Gastrocnemius medialis (tissue), 4 donors: ENCODE results near the gene ZNF500.

Experiments used
- POLR2A ChIP-seq, 2 donors: fragments of 450-650 bp; IDR thresholded peaks; one replicate each; pipeline ENCODE4 v1.6.1; 2017; ENCODE audit warnings: antibody characterized with exemption in 2 of 2, mild to moderate bottlenecking in 2 of 2, moderate library complexity in 2 of 2
- TF ChIP-seq, protein P1 (sequence below), 5 experiments: fragments of 450-650 bp in 3 of 5; fragments of 200-600 bp in 2 of 5; sonication (generic) in 2 of 5; IDR thresholded peaks in 4 of 5; conservative IDR thresholded peaks in 1 of 5; 1 replicate in 4 of 5; 2 replicates in 1 of 5; pipeline ENCODE4 v1.5.1; 2016 to 2019; ENCODE audit warnings: antibody characterized with exemption in 5 of 5, mild to moderate bottlenecking in 3 of 5, moderate library complexity in 3 of 5

DNA sequence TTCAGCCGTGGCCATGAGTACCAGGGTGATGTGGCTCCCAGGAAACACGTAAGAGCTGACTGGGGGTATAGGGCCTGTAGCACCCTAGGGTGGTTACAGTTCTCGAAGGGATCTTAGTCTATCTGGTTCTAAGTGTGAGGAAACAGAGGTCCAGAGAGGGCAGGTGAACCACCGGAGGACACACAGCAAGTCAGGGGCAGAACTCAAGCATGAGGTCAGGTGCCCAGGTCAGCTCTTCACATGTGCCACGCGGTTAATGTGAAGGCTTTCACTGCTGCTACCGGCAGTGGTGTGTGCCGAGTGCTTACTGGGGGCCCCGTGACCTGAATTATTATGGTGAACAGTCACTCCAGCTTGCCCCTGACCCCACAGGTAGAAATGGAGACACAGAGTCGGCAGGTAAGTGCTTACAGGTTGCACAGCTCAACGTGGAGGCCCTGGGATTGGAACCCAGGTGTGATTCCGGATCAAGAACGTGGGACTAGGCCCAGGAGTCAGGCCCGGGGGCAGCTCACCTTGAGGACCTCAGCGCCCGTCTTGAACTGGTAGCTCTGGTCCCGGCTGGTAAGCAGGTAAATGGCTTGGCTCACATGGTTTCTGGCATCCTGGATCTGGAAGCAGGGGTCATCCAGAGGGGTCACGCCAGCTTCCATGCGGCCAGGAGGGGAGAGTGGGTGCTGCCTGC is 32.4 kb upstream of the ZNF500 start:
- TF ChIP-seq, protein P1, sequence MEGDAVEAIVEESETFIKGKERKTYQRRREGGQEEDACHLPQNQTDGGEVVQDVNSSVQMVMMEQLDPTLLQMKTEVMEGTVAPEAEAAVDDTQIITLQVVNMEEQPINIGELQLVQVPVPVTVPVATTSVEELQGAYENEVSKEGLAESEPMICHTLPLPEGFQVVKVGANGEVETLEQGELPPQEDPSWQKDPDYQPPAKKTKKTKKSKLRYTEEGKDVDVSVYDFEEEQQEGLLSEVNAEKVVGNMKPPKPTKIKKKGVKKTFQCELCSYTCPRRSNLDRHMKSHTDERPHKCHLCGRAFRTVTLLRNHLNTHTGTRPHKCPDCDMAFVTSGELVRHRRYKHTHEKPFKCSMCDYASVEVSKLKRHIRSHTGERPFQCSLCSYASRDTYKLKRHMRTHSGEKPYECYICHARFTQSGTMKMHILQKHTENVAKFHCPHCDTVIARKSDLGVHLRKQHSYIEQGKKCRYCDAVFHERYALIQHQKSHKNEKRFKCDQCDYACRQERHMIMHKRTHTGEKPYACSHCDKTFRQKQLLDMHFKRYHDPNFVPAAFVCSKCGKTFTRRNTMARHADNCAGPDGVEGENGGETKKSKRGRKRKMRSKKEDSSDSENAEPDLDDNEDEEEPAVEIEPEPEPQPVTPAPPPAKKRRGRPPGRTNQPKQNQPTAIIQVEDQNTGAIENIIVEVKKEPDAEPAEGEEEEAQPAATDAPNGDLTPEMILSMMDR (IDR thresholded peaks at IDR 0.05 in 4 of 5, conservative IDR thresholded peaks at IDR 0.05 in 1 of 5) = no peak
- TF ChIP-seq POLR2A (IDR thresholded peaks at IDR 0.05) = no peak
